HL-60 (cell line): ENCODE data around the gene MAGI2.

Experiments used
- DNase-seq, 2 experiments: peaks; one replicate each; pipeline ENCODE4 v3.0.0-alpha.2; 2010 to 2020; ENCODE audit warnings: low read depth in 1 of 2, low spot score in 1 of 2
- H3K27ac ChIP-seq: fragments of 250-450 bp; sonication (Bioruptor Pico); replicated peaks from 2 replicates; pipeline ENCODE4 v1.5.1; 2020; ENCODE audit warnings: mild to moderate bottlenecking, moderate library complexity
- H3K27me3 ChIP-seq: fragments of 250-450 bp; sonication (Bioruptor Pico); 2 replicates; pipeline ENCODE4 v1.5.1; 2021; ENCODE audit warnings: mild to moderate bottlenecking, moderate library complexity; ENCODE audit not compliant: insufficient read depth, poor library complexity, severe bottlenecking
- H3K4me3 ChIP-seq: replicated peaks from 2 replicates; pipeline ENCODE4 v1.5.1; 2011; ENCODE audit warnings: mild to moderate bottlenecking, control low read depth, low read length; ENCODE audit not compliant: insufficient read depth
- CTCF ChIP-seq: IDR thresholded peaks from one replicate; pipeline ENCODE4 v1.5.1; 2011; ENCODE audit warnings: low read length, control low read depth, inconsistent platforms; ENCODE audit not compliant: insufficient read depth
- GABPA ChIP-seq: IDR thresholded peaks from 2 replicates; pipeline ENCODE4 v1.6.1; 2012; ENCODE audit warnings: low read depth
- POLR2AphosphoS5 ChIP-seq: IDR thresholded peaks from 2 replicates; pipeline ENCODE4 v1.6.1; 2012; ENCODE audit warnings: low read depth
- REST ChIP-seq: IDR thresholded peaks from 2 replicates; pipeline ENCODE4 v1.6.1; 2012; ENCODE audit warnings: low read depth; ENCODE audit not compliant: insufficient replicate concordance
- SPI1 ChIP-seq: IDR thresholded peaks from 2 replicates; pipeline ENCODE4 v1.6.1; 2012; ENCODE audit warnings: low read depth, mild to moderate bottlenecking, borderline replicate concordance

MAGI2 gene

DNA sequence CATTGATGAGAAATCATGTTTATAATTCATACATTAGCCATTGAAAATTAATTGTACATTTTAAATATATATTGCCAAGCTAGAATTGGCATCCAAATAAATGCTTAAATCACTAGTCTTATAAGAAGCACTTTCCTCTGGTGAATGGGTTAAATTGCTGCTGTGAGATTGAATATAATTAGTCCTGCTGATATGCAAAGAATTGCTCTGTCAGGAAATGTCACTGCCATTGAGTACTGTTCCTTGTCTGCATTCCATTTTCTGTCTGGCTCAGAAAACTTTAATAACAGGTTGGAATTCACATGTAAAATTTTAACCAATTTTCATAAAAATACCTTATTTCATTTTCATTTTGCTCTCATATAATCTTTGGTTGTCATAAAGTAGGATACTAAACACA lies 589.1 kb downstream of the MAGI2 start:
- H3K27me3 ChIP-seq, result no peaks in the 10 kb centered on the region
- TF ChIP-seq GABPA (no peak), CTCF (no peak)
- no peak overlapping the region for H3K27ac ChIP-seq
- H3K4me3 ChIP-seq, result no peak overlapping the region
- DNase-seq, result no peak

GRCh38 chr7:78863281-78863680 lies 590.2 kb downstream of the MAGI2 start:
- no peak for DNase-seq
- H3K27ac ChIP-seq, result no peak overlapping the region
- TF ChIP-seq SPI1 (no peak), POLR2AphosphoS5 (no peak), REST (no peak), GABPA (no peak), CTCF (no peak)
- H3K27me3 ChIP-seq, result no peaks in the 10 kb centered on the region
- no peak overlapping the region for H3K4me3 ChIP-seq

- no peak overlapping the region for H3K27ac ChIP-seq
- DNase-seq, result no peak
- no peaks in the 10 kb centered on the region for H3K27me3 ChIP-seq
- no peak overlapping the region for H3K4me3 ChIP-seq
- TF ChIP-seq GABPA (no peak), POLR2AphosphoS5 (no peak), CTCF (no peak), REST (no peak), SPI1 (no peak)
These were observed 591.0 kb downstream of the MAGI2 start for GRCh38 chr7:78862411-78862900.

DNA sequence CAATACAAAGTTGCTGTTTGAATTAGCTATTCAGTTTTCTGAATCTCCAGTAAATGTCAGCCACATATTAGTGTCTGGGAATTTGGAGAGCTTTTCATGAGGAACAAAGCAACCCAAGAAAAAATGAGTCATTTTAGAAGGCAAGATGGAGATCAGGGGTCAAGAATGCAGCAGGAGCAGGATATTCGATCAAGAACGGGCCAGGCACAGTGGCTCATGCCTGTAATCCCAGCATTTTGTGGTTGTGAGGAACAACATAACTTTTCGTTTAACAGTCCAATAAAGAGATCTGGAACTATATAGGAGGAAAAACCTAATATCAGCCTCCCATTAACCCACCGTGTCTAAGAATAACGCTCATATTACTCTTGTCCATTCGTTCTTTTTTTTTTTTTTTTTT lies 600.5 kb downstream of the MAGI2 start:
- Histone ChIP-seq H3K4me3 (no peak overlapping the region), H3K27me3 (no peaks in the 10 kb centered on the region), H3K27ac (no peak overlapping the region)
- no peak for DNase-seq
- no peak for TF ChIP-seq POLR2AphosphoS5
- no peak for TF ChIP-seq GABPA
- TF ChIP-seq REST, result no peak
